ENCODE data around the gene EFCAB6.

EFCAB6 gene

GRCh38 chr22:43854121-43854785 lies 42.1 kb upstream of the EFCAB6 start:
- Histone ChIP-seq H3K4me3 (replicated peaks; ENCODE audit: low read depth, low read length) (no peak overlapping the region), H3K27me3 (replicated peaks; ENCODE audit: control insufficient read depth, insufficient read depth, low read length) (no peaks in the 10 kb centered on the region; the same call in 1 of the 2 replicates), H3K36me3 (ENCODE audit: control insufficient read depth, insufficient read depth, low read length) (no peaks in the 10 kb centered on the region)
- TF ChIP-seq CTCF (IDR thresholded peaks at IDR 0.05; ENCODE audit: insufficient read depth, low read length, poor library complexity, severe bottlenecking), result no peak
- no peak for DNase-seq (ENCODE audit: extremely low read depth, insufficient read length)

- Histone ChIP-seq H3K36me3 (ENCODE audit: control insufficient read depth, insufficient read depth, low read length) (no peaks in the 10 kb centered on the region), H3K4me3 (replicated peaks; ENCODE audit: low read depth, low read length) (no peak overlapping the region), H3K27me3 (replicated peaks; ENCODE audit: control insufficient read depth, insufficient read depth, low read length) (no peaks in the 10 kb centered on the region; the same call in 1 of the 2 replicates)
- TF ChIP-seq CTCF (IDR thresholded peaks at IDR 0.05; ENCODE audit: insufficient read depth, low read length, poor library complexity, severe bottlenecking), result no peak
- no peak for DNase-seq (ENCODE audit: extremely low read depth, insufficient read length)
Measured at GRCh38 chr22:43853328-43853931, 41.3 kb upstream of the EFCAB6 start.

- DNase-seq (ENCODE audit: extremely low read depth, insufficient read length), result no peak
- TF ChIP-seq CTCF (IDR thresholded peaks at IDR 0.05; ENCODE audit: insufficient read depth, low read length, poor library complexity, severe bottlenecking), result no peak
- Histone ChIP-seq H3K4me3 (replicated peaks; ENCODE audit: low read depth, low read length) (no peak overlapping the region), H3K36me3 (ENCODE audit: control insufficient read depth, insufficient read depth, low read length) (no peaks in the 10 kb centered on the region), H3K27me3 (replicated peaks; ENCODE audit: control insufficient read depth, insufficient read depth, low read length) (no peaks in the 10 kb centered on the region; the same call in 1 of the 2 replicates)
Measured at GRCh38 chr22:43852573-43853327, 40.6 kb upstream of the EFCAB6 start.

GRCh38 chr22:43851979-43852307 lies 39.8 kb upstream of the EFCAB6 start:
- Histone ChIP-seq H3K4me3 (replicated peaks; ENCODE audit: low read depth, low read length) (no peak overlapping the region), H3K36me3 (ENCODE audit: control insufficient read depth, insufficient read depth, low read length) (no peaks in the 10 kb centered on the region), H3K27me3 (replicated peaks; ENCODE audit: control insufficient read depth, insufficient read depth, low read length) (no peaks in the 10 kb centered on the region; the same call in 1 of the 2 replicates)
- no peak for DNase-seq (ENCODE audit: extremely low read depth, insufficient read length)
- TF ChIP-seq CTCF (IDR thresholded peaks at IDR 0.05; ENCODE audit: insufficient read depth, low read length, poor library complexity, severe bottlenecking), result no peak

- Histone ChIP-seq H3K27me3 (replicated peaks; ENCODE audit: control insufficient read depth, insufficient read depth, low read length) (no peaks in the 10 kb centered on the region; the same call in 1 of the 2 replicates), H3K4me3 (replicated peaks; ENCODE audit: low read depth, low read length) (no peak overlapping the region), H3K36me3 (ENCODE audit: control insufficient read depth, insufficient read depth, low read length) (no peaks in the 10 kb centered on the region)
- TF ChIP-seq CTCF (IDR thresholded peaks at IDR 0.05; ENCODE audit: insufficient read depth, low read length, poor library complexity, severe bottlenecking), result no peak
- no peak for DNase-seq (ENCODE audit: extremely low read depth, insufficient read length)
Measured at GRCh38 chr22:43851058-43851978, 39.2 kb upstream of the EFCAB6 start.

Data from GM06990 (cell line).